ENCODE results near the gene C6orf15. TPM values are rescaled to one million over a fixed set of nuclear protein-coding genes. Genes with fewer than 3 reads are reported as not detected.
A peak's percentile ranks its signal among the peaks of the same experiment; 100 is the strongest.

C6orf15 gene
- total RNA-seq, 1 donor from 2014 or later: not detected

GRCh38 chr6:31145386-31145785 is 33.0 kb upstream of the C6orf15 start:
- no peaks in the 10 kb centered on the region for H3K36me3 Mint-ChIP-seq (ENCODE audit: unreplicated experiment)
- DNase-seq: no peak
- H3K4me3 Mint-ChIP-seq (ENCODE audit: unreplicated experiment): no peak overlapping the region
- H3K9me3 Mint-ChIP-seq (ENCODE audit: unreplicated experiment): peaks cover 10% of the 10 kb centered on the region
- peak overlapping the region; percentile 1 for H3K27ac Mint-ChIP-seq (ENCODE audit: unreplicated experiment)
- peaks cover 26% of the 10 kb centered on the region for H3K4me1 Mint-ChIP-seq (ENCODE audit: low read depth, unreplicated experiment)
- TF ChIP-seq CTCF (IDR thresholded peaks at IDR 0.05; ENCODE audit: partially characterized antibody, unreplicated experiment): no peak
- H3K27me3 Mint-ChIP-seq (ENCODE audit: unreplicated experiment): peaks cover 7% of the 10 kb centered on the region

GRCh38 chr6:31144970-31145340 is 32.6 kb upstream of the C6orf15 start:
- no peak for TF ChIP-seq CTCF (IDR thresholded peaks at IDR 0.05; ENCODE audit: partially characterized antibody, unreplicated experiment)
- no peak for DNase-seq
- peaks cover 27% of the 10 kb centered on the region for H3K4me1 Mint-ChIP-seq (ENCODE audit: low read depth, unreplicated experiment)
- H3K4me3 Mint-ChIP-seq (ENCODE audit: unreplicated experiment): no peak overlapping the region
- H3K36me3 Mint-ChIP-seq (ENCODE audit: unreplicated experiment): no peaks in the 10 kb centered on the region
- H3K27me3 Mint-ChIP-seq (ENCODE audit: unreplicated experiment): peaks cover 9% of the 10 kb centered on the region
- peaks cover 12% of the 10 kb centered on the region for H3K9me3 Mint-ChIP-seq (ENCODE audit: unreplicated experiment)
- H3K27ac Mint-ChIP-seq (ENCODE audit: unreplicated experiment): peak overlapping the region; percentile 55

- Mint-ChIP-seq H3K9me3 (ENCODE audit: unreplicated experiment) (peaks cover 15% of the 10 kb centered on the region), H3K4me1 (ENCODE audit: low read depth, unreplicated experiment) (peaks cover 31% of the 10 kb centered on the region), H3K27me3 (ENCODE audit: unreplicated experiment) (peaks cover 9% of the 10 kb centered on the region), H3K36me3 (ENCODE audit: unreplicated experiment) (no peaks in the 10 kb centered on the region), H3K4me3 (ENCODE audit: unreplicated experiment) (no peak overlapping the region), H3K27ac (ENCODE audit: unreplicated experiment) (peak overlapping the region; percentile 68)
- no peak for DNase-seq
- TF ChIP-seq CTCF (IDR thresholded peaks at IDR 0.05; ENCODE audit: partially characterized antibody, unreplicated experiment): no peak
These were observed 32.1 kb upstream of the C6orf15 start for GRCh38 chr6:31144296-31144969.

- Mint-ChIP-seq H3K4me1 (ENCODE audit: low read depth, unreplicated experiment) (peaks cover 31% of the 10 kb centered on the region), H3K27ac (ENCODE audit: unreplicated experiment) (peak overlapping the region; percentile 98), H3K9me3 (ENCODE audit: unreplicated experiment) (peaks cover 15% of the 10 kb centered on the region), H3K27me3 (ENCODE audit: unreplicated experiment) (peaks cover 13% of the 10 kb centered on the region), H3K36me3 (ENCODE audit: unreplicated experiment) (no peaks in the 10 kb centered on the region), H3K4me3 (ENCODE audit: unreplicated experiment) (peak overlapping the region; percentile 46)
- DNase-seq: no peak
- no peak for TF ChIP-seq CTCF (IDR thresholded peaks at IDR 0.05; ENCODE audit: partially characterized antibody, unreplicated experiment)
These were observed 30.8 kb upstream of the C6orf15 start for GRCh38 chr6:31143148-31143547.

- H3K4me1 Mint-ChIP-seq (ENCODE audit: low read depth, unreplicated experiment): peaks cover 33% of the 10 kb centered on the region
- H3K27me3 Mint-ChIP-seq (ENCODE audit: unreplicated experiment): peaks cover 17% of the 10 kb centered on the region
- H3K27ac Mint-ChIP-seq (ENCODE audit: unreplicated experiment): peak overlapping the region; percentile 98
- peak overlapping the region; percentile 50 for H3K4me3 Mint-ChIP-seq (ENCODE audit: unreplicated experiment)
- DNase-seq: peak; percentile 76
- no peak for TF ChIP-seq CTCF (IDR thresholded peaks at IDR 0.05; ENCODE audit: partially characterized antibody, unreplicated experiment)
- H3K9me3 Mint-ChIP-seq (ENCODE audit: unreplicated experiment): peaks cover 15% of the 10 kb centered on the region
- no peaks in the 10 kb centered on the region for H3K36me3 Mint-ChIP-seq (ENCODE audit: unreplicated experiment)
These were observed 30.0 kb upstream of the C6orf15 start for GRCh38 chr6:31142361-31142761.
